ENCODE data around the gene ORC3.

DNA sequence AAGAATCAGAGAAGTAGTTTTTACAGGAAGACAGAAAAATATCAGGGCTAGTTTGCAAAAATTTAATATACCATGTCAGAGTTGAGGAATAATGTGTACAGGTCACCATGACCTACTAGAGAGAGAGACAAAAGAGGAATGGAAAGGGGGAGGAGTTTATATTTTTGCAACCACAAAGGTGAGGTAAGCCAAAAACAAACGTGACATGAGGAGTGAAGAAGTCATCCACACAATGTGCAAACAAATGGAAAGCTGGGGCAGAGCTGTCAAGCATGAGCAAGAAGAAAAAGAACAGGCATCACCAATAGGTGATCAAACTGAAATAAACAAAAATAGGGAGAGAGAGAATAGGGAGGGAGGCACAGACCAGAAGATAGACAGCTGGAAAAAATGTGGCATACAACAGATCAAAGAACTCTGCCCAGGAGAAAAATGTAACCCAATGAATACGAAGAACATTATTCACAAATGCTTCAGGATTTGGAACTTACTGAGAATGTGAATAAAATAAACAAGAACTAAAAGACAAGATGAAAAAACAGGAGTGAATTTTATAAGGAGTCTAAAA is 15.6 kb upstream of the ORC3 start:
- TF ChIP-seq CTCF (IDR thresholded peaks at IDR 0.05) (no peak), POLR2A (IDR thresholded peaks at IDR 0.05) (no peak), POLR2AphosphoS5 (IDR thresholded peaks at IDR 0.05) (no peak)
